NCI-H460 (cell line): ENCODE measurements around the gene RAVER2. TPM values are rescaled to one million over a fixed set of nuclear protein-coding genes. Genes with fewer than 3 reads are reported as not detected.

Source experiments
- DNase-seq: peaks from one replicate; pipeline ENCODE4 v3.0.0-alpha.2; 2016; ENCODE audit warnings: low read depth; ENCODE audit errors: extremely low read depth
- total RNA-seq: library from RNA; depleted of rRNA; stranded (reverse); fragments of >200 nt; shearing (Covaris generic); gene quantifications from 2 replicates; pipeline ENCODE4 v1.2.3, GENCODE V29; 2014; rRNA removed

Gene RAVER2
- total RNA-seq, 1 experiment from 2014 or later, result 13.2 TPM

DNA sequence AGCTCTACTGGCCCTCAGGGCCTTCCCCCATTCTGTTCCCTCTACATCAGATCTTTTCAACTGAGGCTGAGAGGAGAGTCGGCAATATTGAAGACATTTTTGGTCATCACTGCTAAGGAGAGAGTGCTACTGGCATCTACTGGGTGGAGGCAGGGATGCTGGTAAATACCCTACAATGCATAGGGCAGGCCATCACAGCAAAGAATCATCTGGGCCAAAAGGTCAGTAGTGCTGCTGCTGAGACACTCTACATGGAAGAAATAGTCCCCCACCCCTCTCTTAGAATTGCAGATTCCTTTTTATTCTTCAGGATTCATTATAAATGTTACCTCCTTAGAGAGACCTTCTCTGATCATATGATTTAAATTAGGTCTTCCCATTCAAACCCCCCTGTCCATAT lies 127.2 kb downstream of the RAVER2 start:
- DNase-seq, result no peak

DNA sequence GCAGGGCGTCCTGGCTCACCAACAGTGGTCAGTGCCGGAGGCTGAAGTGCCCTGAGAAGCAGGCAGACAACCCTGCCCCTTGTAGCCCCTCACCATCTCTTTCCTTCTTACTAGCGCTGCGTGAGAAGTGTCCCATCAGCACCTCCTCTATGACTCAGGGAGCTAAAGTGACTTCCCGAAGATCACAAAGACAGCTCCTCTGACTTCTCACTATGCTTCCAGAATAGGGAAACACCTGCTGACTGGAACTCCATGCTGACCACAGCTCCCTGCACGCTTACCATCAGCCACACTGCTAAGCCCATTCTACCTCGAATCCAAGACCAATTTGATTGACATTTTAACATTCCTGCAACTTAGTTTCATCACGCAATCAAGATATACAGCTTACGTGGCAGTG lies 128.7 kb downstream of the RAVER2 start:
- DNase-seq, result no peak

DNA sequence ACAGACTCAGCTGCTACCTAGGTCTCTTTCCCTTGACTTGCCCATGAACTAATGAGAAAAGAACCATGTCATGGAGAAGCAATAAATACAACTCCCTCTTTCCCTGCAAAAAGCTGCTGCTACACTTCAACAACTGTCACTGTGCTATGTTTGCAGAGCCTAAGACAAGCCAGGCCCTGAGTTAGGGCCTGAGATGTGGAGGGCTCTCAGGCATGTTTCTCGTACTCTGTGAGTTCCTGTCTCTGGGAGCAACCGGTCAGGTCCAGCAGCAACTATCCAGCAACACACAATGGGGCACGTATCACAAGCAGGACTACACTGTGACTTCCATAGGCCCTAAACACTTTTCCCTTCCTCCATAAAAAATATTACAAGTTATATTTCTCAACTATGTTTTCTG lies 129.8 kb downstream of the RAVER2 start:
- no peak for DNase-seq

DNA sequence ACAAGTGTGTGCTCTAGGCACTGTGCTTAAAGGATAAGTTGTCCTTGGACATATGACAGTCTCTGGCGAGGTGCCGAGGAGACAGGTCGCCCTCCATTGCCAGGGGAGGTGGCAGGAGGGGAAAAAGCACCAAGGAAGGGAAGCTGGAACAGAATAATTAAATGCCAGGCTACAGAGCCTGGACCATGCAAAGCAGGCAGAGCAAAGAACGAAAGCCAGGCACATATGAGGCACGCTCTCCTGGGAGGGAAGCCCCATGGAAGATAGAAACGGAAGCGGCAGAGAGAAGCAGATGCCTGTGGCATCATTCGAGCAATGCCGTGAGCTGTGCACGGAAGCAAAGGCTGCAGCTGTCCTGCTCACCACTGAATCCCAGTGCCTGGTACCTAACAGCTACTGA lies 130.2 kb downstream of the RAVER2 start:
- DNase-seq, result no peak

DNA sequence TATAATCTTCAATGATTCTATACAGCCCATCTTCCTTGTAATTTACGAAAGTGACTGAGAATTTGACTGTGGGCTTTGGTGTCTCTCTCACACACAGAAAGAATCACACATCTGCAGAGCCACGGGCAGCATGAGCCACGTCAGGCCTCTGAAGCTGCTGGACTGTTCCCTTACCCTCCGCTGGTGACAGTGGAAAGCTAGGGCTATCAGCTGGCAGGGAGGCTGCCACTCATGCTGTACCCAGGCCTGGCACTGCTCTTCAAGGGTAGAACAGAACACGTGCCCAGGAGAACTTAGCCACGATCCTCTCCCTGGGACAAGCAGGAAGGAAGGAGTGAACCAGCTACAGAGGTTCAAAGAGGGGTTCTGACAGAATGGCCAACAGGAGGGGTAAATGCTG lies 130.7 kb downstream of the RAVER2 start:
- no peak for DNase-seq

DNA sequence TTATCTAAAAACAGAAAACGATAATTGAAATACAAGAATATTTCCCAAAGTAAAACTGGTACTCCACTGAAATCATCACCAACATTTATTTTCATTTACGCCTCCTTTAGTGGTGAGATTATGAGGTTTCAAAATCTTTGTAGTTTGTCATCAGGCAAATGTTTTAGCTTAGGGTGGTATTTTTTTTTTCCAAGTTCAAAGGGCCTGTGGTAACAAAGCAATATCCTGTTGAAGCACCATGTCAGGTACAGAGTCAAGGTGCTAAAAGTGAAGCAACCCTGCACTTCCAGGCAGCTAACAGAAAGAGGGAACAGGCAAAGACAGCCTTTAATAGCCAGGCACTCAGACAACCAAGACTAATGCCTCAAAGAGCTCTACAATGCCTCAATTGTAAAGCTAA lies 132.3 kb downstream of the RAVER2 start:
- no peak for DNase-seq

DNA sequence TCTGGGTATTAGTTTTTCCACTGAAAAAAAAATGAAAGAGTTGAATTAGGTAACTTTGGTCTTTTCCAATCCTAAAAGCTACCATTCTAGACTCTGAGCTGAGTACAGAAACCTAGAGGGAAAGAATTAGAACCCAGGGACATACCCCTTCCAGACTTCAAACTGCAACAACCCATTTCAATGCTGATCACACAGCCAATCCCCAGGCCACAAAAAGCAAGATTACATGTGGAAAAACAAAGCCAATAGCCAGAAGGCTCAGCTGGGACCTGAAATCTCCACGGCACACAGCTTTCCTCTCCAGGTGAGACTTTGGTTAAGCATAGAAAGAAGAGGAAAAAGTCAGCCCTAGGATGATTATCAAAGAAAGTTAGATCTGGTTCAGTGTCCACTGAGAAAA lies 132.7 kb downstream of the RAVER2 start:
- DNase-seq, result no peak

DNA sequence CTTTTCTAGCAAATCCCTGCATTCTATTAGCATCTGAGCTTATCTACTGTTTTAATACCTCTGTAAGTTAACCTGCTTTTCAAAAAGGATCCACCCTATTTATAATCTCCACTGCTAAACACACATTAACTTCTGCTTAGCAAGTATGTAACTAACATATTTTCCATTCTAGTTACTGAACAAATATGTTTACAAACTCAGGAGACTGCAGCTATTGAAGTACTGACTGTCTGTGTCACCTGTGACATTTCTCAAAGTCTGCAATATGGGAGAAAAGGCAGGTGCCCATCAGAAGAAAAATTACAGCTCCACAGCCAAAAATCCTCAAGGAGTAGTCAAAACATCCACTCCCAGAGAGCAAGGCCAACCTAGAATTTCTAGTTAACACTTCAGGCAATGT lies 133.2 kb downstream of the RAVER2 start:
- no peak for DNase-seq

DNA sequence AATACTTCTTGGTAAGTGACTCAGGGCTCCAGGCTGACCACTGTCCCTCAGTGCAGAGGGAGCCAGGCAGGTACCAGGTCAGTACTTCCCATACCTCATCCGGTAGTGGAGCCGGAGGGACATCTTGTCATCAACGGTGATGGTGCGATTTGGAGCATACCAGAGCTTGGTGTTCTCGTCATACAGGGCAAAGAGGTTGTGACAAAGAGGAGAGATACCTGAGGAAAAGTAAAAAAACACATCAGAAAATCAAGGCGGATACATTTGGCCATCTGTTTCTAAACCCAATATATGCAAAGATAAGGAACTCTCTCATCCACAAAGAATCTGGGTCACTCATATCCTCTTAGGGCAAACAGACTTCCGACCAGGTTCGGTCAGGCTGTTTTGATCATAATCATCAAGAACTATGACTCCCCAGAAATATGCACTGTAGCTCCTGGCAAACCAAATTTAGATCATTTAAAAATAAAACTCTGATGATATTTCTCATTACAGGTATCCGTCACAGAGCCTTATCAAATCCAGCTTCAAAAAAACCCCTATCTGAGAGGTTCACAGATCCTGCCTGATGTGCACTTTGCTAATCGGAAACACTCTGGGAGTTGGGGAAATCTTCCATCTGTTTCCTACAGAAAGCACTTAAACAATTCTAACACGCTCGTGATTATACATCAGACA lies 134.2 kb downstream of the RAVER2 start:
- DNase-seq, result no peak

DNA sequence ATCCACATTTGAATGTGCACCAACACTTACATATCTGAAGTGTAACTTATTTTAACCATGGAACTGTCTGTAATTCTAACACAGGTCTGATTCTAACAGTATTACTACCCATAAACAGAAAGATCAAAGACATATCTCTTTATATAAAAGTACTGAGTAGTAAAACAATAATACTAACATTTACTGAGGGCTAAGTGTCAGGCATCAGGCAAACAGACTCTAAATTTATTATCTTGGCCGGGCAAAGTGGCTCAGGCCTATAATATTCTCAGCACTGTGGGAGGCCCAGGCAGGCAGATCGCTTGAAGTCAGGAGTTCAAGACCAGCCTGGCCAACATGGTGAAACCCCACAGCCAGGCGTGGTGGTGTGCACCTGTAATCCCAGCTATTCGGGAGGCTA lies 135.6 kb downstream of the RAVER2 start:
- DNase-seq, result no peak

DNA sequence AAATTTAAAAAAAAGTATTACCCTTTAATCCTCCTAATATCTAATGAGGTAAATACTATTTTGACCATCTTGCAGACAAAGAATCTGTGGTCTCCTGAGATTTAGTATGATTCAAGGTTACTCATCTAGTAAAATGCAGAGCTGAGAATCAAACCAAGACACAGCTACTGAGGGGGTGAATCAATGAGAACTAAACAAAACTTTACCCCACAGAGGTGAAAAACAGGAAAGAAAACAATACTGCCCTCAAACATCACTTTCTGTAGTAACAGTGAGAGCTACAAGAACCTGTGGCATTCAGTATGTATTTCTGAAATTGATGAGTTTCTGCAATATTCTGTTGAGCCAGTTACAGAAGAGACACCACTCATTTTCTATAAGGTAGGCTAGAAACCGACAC lies 136.4 kb downstream of the RAVER2 start:
- no peak for DNase-seq

Other genes with a start within 250 kb of the RAVER2 start
- gene JAK1, start 221.5 kb downstream of the RAVER2 start, total RNA-seq, result 73.5 and 74.8 TPM in 2 replicates